Measurements from ENCODE around the gene IL1RAPL1.

DNA sequence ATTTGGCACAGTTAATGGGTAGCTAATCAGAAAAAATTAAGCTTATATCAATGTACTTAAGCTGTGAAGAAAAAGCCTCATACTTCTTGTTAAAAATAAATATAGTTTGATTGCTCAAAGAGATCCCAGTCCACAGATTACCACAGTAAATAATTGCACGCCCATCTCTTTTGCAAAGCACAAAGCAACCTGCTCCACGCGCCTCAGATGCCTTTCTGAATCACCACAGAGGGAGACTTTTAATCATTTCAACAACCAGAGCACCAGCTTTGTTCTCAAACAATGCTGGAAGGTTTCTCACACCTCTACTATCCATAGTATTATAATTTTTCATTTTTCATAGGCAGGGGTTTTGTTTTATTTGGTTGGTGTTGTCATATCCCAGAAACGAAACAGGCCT lies 1289.5 kb downstream of the IL1RAPL1 start:
- no peak for TF ChIP-seq GATA3 (IDR thresholded peaks at IDR 0.05; ENCODE audit: low read depth, low read length)
- no peak for TF ChIP-seq GATA2 (IDR thresholded peaks at IDR 0.05; ENCODE audit: low read depth, low read length)
